ENCODE measurements around the gene UHRF1. TPM values are rescaled to one million over a fixed set of nuclear protein-coding genes. Genes with fewer than 3 reads are reported as not detected.

The UHRF1 gene
- total and polyA plus RNA-seq, 4 donors, result 3.2 to 7.5 (median 4.5) TPM

GRCh38 chr19:4980067-4980466, 70.8 kb downstream of the UHRF1 start:
- no peak for ATAC-seq (ENCODE audit: insufficient read depth, low FRiP score)
- Histone ChIP-seq H3K27me3 (ENCODE audit: control insufficient read depth in 3 of 3, insufficient read depth in 3 of 3, low read length in 2 of 3) (no peaks in the 10 kb centered on the region), H3K27ac (ENCODE audit: low read depth in 1 of 2, low read length in 1 of 2) (no peak overlapping the region), H3K4me3 (no peak overlapping the region), H3K9ac (ENCODE audit: insufficient read depth in 1 of 2, low read length in 2 of 2) (no peak overlapping the region), H3K9me3 (ENCODE audit: control insufficient read depth in 4 of 4, insufficient read depth in 3 of 4, low read length in 3 of 4) (no peaks in the 10 kb centered on the region), H3K4me1 (ENCODE audit: control insufficient read depth in 5 of 5, insufficient read depth in 5 of 5, low read length in 5 of 5) (peaks cover 13 to 32% (median 20%) of the 10 kb centered on the region in 5 donors), H3K36me3 (ENCODE audit: control insufficient read depth in 4 of 4, insufficient read depth in 4 of 4, low read length in 4 of 4) (peaks cover 0 to 5% (median 0%) of the 10 kb centered on the region in 4 donors)
- WGBS, 2 donors, result 64 to 74% methylated on average over 3 of the region's 3 CpGs
- no peak for DNase-seq
- TF ChIP-seq, protein P1, sequence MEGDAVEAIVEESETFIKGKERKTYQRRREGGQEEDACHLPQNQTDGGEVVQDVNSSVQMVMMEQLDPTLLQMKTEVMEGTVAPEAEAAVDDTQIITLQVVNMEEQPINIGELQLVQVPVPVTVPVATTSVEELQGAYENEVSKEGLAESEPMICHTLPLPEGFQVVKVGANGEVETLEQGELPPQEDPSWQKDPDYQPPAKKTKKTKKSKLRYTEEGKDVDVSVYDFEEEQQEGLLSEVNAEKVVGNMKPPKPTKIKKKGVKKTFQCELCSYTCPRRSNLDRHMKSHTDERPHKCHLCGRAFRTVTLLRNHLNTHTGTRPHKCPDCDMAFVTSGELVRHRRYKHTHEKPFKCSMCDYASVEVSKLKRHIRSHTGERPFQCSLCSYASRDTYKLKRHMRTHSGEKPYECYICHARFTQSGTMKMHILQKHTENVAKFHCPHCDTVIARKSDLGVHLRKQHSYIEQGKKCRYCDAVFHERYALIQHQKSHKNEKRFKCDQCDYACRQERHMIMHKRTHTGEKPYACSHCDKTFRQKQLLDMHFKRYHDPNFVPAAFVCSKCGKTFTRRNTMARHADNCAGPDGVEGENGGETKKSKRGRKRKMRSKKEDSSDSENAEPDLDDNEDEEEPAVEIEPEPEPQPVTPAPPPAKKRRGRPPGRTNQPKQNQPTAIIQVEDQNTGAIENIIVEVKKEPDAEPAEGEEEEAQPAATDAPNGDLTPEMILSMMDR (IDR thresholded peaks at IDR 0.05; ENCODE audit: control extremely low read depth, extremely low read depth), result no peak

GRCh38 chr19:4980838-4981680, 71.8 kb downstream of the UHRF1 start:
- TF ChIP-seq, protein P1 (IDR thresholded peaks at IDR 0.05; ENCODE audit: control extremely low read depth, extremely low read depth), result no peak
- WGBS, 2 donors, result 86% methylated on average over 27 of the region's 27 CpGs
- H3K36me3 ChIP-seq (ENCODE audit: control insufficient read depth in 4 of 4, insufficient read depth in 4 of 4, low read length in 4 of 4), result peaks cover 0 to 5% (median 0%) of the 10 kb centered on the region in 4 donors
- peak in 1 of 3 donors; percentile 9 for DNase-seq
- no peak overlapping the region for H3K9ac ChIP-seq (ENCODE audit: insufficient read depth in 1 of 2, low read length in 2 of 2)
- H3K4me3 ChIP-seq, result no peak overlapping the region
- no peaks in the 10 kb centered on the region for H3K9me3 ChIP-seq (ENCODE audit: control insufficient read depth in 4 of 4, insufficient read depth in 3 of 4, low read length in 3 of 4)
- H3K27me3 ChIP-seq (ENCODE audit: control insufficient read depth in 3 of 3, insufficient read depth in 3 of 3, low read length in 2 of 3), result no peaks in the 10 kb centered on the region
- no peak overlapping the region for H3K27ac ChIP-seq (ENCODE audit: low read depth in 1 of 2, low read length in 1 of 2)
- peaks cover 11 to 31% (median 20%) of the 10 kb centered on the region in 5 donors for H3K4me1 ChIP-seq (ENCODE audit: control insufficient read depth in 5 of 5, insufficient read depth in 5 of 5, low read length in 5 of 5)
- ATAC-seq (ENCODE audit: insufficient read depth, low FRiP score), result no peak

DNA sequence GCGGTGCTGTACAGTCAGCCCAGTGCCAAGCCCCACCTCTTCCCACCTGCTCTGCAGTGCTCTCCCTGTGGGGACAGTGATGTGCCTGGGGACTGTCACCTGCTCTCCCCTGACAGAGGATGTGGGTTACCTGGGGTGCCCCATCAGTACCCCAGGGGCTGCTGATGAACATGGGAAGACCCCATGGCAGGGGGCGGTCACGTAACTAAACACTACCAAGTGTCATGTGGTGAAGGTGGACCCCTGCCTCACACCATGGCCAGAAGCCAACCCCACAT, 72.3 kb downstream of the UHRF1 start:
- peaks cover 0 to 5% (median 0%) of the 10 kb centered on the region in 4 donors for H3K36me3 ChIP-seq (ENCODE audit: control insufficient read depth in 4 of 4, insufficient read depth in 4 of 4, low read length in 4 of 4)
- ATAC-seq (ENCODE audit: insufficient read depth, low FRiP score), result no peak
- no peak overlapping the region for H3K4me3 ChIP-seq
- no peak overlapping the region for H3K27ac ChIP-seq (ENCODE audit: low read depth in 1 of 2, low read length in 1 of 2)
- H3K27me3 ChIP-seq (ENCODE audit: control insufficient read depth in 3 of 3, insufficient read depth in 3 of 3, low read length in 2 of 3), result no peaks in the 10 kb centered on the region
- TF ChIP-seq, protein P1 (IDR thresholded peaks at IDR 0.05; ENCODE audit: control extremely low read depth, extremely low read depth), result no peak
- no peaks in the 10 kb centered on the region for H3K9me3 ChIP-seq (ENCODE audit: control insufficient read depth in 4 of 4, insufficient read depth in 3 of 4, low read length in 3 of 4)
- peak in 1 of 3 donors; percentile 7 for DNase-seq
- H3K4me1 ChIP-seq (ENCODE audit: control insufficient read depth in 5 of 5, insufficient read depth in 5 of 5, low read length in 5 of 5), result peaks cover 9 to 28% (median 20%) of the 10 kb centered on the region in 5 donors
- 85 to 88% methylated on average over 3 of the region's 3 CpGs for WGBS, 2 donors
- H3K9ac ChIP-seq (ENCODE audit: insufficient read depth in 1 of 2, low read length in 2 of 2), result no peak overlapping the region
